HG03095 (cell line): Measurements from ENCODE around the gene MYBPC3.
"Not testable (repeated sequence)": the region's sequence is repeated elsewhere in the genome, so short reads cannot be mapped to it uniquely, and the experiment has no call there.

ENCODE experiments used
- ATAC-seq: cut with Tn5 transposase; IDR thresholded peaks from one replicate; pipeline ENCODE4 v1.9.1; 2021; ENCODE audit warnings: moderate library complexity; ENCODE audit not compliant: unreplicated experiment

MYBPC3 gene

DNA sequence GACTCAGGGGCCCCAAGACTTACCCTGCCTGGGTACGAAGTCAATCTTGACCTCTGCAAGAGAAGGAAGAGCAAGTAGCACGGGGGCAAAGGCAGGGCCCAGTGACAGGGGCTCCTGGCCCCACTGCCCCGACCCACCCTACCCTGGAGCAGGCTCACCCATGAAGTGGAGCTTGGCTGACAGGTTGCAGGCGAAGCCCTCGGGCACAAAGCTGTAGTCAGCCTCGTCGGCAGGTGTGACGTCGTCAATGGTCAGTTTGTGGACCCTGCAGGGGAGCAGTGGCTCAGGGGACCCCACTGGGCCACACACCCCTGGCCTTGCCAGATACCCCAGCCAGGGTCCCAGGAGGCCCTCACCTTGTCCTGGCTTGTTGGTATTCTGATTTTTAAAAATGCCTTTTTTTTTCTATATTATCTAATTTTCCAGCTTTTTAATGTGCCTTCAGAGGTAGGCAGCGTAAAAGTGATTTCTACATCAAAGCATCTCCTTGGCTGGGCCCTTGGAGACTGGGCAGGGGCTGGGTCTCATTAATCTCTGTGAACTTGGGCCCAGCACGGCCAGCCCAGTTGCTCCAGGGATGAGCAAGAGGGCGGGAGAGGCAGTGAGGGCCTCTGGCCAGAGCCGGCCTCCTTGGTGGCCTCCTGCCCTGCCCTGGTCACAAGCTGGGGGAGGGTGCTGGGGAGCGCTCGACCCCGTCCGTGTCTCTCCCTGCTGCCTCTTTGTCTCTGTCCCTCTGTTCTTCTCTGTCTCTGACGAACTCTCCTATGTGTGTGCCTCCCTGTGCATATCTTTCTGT is 11.3 kb downstream of the MYBPC3 start:
- ATAC-seq: no peak

DNA sequence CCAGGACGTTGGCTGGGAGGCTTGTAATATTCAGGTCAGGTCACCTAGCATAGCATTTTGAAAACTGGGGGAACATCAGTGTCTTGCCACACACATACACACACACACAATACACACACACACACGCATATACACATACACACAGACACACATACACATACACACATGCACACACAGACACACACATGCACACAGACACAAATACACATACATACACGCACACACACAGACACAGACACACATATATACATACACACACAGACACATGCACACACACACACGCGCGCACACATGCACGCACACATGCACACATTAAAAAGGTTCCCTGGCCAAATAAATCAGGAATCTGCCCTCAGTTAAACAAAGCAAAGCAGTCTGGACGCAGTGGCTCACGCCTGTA is 12.5 kb downstream of the MYBPC3 start:
- ATAC-seq: no peak

DNA sequence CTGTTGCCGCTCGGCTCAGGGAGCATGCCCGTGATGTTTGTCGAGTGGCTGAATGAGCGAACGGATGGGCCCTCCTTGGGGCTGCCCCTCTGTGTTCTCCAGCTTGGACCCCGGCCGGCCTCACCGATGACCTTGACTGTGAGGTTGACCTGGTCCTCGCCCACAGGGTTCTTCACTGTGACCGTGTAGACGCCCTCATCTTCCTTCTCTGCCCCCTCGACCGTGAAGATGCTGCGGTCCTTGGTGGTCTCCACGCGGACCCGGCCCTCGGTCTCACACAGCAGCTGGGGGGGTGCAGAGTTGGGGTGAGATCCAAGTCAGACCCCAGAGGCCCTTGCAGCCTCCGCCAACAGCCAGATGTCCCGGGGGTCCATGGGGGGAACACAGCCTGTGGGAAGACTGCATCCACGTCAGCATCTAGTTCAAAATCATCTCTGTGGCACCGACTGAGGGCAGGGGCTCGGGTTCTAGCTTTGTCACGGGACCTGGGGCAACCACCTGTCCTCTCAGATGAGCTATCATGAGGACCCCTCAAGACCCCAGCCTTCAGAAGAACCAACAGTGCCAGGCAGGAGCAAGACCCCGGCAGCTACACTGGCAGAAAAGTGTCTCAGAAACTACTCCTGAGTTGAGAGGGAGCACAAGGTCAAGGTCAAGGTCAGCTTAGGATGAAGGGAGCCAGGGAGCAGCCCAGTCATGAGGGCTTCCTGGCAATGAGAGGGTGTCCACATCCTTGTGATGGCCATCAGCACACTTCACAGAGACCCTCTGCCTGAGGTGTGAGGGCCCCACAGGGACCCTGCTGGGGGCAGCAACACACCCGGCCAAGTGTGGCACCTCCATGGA is 13.9 kb downstream of the MYBPC3 start:
- ATAC-seq: no peak

DNA sequence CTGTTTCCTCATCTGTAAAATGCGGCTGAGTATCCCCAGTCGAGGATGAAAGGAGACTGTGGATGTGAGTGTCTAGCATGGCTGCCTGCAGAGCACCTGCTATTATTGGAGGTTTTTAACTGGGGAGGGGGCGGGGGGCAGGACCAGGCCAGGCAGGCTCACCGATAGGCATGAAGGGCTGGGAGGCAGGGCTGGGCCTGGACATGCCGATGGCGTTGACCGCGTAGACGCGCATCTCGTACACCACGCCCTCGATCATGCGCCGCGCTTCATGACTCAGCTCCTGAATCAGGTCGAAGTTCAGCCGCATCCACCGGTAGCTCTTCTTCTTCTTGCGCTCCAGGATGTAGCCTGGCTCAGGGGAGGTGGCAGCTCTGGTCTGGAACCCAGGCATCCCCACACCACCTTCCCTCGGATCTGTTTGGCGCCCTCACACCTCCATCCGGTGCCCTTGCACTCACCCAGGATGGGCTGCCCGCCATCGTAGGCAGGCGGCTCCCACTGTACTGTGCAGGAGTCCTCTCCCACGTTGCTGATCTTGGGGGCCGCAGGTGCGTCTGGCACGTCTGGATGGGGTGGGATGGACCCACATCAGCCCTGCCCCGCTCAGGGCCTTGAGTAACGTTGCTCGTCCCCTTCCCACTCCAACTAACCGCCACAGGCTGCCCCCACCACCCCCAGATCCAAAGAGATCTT is 15.1 kb downstream of the MYBPC3 start:
- no peak for ATAC-seq

DNA sequence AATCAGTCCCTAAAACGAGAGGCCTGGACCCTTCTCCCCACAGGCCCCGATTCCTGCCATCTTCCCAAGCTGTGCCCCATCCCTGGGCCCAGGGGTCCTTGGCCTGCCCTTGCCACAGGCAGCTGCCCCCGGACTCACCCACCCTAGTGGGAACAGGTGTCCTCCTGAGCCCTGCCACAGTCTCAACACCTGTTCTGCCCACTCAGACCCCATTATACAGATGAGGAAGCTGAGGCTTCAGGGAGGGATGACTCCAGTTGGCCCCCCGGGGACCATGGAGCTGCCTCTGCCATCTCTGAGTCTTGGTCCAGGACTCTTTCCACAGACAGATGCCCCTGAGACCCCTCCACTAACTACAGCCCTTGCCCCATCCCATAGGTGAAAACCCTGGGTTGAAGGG is 15.9 kb downstream of the MYBPC3 start:
- ATAC-seq: no peak

DNA sequence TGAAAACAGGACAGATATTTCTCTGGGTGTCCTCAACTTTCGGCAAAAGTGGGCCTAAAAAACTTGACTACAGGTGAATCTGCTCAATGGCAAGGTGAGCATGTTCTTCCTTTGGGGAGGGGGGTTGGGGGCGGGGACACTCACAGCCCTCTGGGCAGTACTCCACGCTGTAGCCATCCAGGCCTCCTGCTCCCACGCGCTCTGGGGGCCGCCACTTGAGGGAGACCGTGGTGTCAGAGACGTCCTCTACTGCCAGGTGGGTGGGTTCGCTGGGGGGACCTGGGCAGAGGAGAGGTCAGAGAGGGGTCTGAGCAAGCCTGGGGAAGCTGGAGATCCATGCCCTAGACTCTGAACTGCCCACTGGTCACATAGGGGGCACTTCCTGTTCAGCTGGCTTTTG is 16.8 kb downstream of the MYBPC3 start:
- no peak for ATAC-seq

DNA sequence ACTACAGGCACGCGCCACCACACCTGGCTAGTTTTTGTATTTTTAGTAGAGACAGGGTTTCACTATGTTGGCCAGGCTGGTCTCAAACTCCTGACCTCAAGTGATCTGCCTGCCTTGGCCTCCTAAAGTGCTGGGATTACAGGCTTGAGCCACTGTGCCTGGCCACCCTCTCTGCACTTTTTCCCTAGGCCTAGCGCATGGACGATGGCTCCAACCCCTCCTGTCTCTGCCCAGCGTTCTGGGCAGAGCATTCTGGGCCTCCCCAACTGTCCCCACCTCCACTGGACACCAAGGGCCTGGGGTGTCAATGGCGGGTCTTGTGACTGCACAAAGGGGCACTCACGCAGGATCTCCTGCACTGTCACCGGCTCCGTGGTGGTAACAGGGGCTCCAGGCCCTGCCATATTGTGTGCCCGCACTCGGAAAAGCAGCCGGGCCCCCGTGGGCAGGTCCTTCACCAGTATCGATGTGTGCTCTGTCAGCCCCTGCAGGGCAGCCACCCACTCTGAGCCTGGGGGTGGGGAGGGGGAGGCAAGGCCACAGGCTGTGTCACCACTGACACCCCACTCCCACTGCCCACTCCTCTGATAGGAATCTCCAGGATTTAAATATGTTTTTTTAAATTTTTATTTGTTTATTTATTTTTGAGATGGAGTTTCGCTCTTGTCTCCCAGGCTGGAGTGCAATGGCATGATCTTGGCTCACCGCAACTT is 17.6 kb downstream of the MYBPC3 start:
- ATAC-seq: not testable (repeated sequence)

DNA sequence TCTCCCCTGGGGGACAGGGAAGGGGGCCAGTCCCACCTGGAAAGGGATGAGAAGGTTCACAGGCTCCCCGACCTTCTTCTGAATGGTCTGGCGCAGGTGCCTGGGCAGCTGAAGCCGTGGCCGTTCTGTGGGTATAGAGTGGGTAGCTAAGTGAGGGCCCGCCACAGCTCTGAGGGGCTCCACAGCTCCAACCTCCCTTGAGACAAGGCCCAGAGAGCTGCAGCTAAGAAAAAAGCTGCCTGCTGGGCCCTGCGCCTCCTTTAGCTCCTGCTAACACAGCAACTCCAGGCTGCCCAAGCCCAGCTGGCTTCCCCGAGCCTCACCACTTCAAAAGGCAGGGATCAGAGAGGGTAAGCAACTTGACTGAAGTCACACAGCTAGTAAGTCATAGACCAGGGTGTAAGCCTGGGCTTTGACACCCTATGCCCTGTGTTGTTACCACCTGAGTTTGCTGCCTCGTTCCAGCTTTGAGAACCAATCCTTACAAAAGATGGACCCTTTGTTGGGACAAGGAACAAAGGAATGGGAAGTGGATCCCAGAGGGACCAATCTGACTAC is 18.5 kb downstream of the MYBPC3 start:
- ATAC-seq: no peak

DNA sequence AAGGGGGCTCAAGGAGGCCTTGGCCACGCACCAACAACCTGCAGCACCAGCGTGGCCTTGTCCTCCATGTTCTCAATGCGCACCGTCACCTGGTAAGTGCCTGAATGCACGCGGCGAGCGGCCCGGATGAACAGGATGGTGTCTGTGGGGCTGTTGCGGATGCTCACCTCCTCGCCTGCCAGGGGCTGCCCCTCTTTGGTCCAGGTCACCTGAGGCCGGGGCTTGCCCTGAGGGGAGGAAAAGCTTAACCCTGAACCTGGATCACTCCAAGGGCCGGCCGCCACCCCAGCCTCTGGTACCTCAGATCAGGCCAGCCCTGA is 19.0 kb downstream of the MYBPC3 start:
- ATAC-seq: no peak

DNA sequence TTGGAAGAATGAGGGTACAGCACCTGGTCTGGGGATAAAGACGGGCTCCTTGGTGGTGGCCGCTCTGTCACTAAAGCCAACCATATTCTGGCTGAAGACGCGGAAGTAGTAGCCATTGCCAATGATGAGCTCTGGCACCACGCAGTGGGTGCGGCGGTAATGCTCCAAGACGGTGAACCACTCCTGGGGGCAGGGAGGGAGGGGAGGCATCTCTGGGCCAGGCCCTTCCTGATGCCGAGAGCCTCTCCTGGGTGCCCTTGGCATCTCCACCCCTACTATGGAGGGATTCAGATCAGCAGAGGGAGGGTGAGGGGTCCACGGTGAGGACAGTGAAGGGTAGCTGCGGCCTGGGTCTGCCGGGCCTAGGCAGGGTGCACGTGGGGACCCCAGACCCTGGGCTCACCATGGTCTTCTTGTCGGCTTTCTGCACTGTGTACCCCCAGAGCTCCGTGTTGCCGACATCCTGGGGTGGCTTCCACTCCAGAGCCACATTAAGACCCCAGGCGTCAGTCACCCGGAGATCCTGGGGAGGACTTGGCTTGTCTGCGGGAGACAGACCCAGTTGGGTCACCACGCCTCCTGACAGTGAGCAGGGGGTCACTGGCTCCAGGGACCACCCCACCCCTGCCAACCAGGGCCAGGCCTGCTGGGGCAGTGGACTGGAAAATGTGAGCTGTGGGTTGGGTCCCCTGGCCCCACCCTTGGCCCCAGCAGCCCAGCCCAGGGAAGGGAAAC is 19.5 kb downstream of the MYBPC3 start:
- ATAC-seq: no peak

DNA sequence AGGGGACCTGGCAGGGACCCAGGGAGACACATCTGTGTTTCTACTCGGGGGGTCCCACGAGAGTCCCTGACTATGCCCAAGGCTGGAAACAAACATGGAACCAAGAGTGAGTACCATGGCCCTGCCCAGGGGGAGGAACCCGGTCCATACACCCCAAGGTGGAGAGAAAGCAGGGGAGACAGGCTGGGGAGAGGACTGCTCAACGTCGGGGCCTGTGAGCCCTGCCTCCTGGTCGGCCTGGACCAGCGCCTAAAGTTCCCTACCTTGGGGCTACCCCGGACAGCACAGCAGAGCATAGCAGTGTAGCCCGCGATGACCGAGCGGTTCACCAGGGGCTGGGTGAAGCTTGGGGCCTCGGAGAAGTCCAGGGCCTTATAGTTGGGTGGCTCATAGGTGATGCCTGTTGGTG is 20.2 kb downstream of the MYBPC3 start:
- no peak for ATAC-seq

DNA sequence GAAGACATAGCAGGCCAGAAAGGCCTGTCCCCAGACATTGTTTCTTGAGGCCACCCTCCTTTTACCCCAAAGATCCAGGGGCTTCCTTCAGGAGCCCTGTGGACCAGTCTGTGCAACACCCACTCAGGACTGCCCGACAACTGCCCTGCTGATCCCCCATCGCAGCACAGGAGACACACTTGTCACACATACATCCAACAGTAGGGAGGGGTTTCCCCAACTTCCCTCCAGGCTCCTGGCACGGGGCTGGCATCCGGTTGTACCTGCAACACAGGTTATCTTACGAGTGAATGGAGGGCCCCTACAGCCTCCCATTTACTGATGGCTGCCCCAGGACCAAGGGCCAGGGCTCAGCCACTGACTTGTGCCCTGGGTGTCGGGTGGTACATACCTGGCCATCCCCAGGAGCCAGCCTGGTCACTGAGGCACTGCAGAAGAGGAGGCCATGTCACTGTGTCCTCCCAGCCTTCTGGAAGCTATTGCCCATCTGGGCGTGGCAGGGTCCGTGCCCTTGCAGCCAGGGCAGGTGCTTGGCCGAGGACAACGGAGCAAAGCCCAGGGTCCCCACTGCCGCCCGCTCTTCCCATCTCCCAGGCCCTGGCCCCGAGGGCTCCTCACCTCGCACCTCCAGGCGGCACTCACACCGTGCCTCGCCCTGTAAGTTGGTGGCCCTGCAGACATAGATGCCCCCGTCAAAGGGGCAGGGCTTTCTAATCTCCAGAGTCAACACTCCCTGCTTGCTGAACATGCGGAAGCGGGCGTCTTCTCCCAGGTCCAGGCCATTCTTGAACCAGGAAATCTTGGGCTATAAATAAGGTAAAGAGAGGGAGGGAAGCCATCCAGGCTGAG is 20.8 kb downstream of the MYBPC3 start:
- no peak for ATAC-seq

DNA sequence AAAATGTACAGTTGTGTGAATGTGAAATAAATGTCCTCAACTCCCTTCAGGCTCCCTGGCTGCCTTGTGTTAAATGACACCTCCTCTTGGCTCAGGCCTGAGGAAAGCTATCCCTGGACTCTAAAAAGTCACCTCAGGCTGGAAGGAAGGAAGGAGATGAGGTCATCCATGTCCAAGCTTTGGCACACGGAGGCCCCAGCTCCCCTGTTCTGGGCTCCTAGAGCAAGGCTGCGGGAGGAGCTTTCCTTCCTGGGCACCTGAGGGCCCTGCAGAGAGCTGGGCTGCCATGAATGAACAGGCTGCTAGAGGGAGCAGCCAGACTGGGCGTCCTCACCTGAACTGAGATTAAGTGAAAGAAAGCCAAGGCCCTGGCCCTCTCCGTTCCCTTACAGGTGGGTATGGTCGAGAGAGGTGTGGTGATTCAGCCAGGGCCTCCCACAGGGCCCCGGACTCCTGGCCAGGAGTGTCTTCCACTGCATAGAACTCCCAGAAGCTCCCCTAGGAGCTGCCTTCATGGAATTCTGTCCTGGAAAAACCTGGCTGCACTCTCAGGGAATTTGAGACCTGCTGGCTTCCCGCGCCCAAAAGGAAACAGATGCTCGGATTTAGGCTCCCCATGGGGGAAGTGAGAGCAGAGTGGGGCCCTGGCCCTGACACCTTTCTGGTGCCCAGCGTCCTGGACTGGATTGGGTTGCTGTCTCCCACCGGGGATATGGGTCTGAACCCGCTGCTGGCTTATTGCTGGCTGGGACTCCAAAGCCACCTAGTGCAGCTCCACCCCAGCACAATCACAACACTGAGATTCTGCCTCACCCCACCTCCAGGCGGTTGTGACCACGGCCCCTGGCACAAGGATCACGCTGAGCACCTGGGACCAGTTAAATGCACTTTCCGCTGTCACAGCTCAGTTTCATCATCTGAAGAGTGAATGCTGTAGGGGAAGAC is 22.2 kb downstream of the MYBPC3 start:
- ATAC-seq: no peak

DNA sequence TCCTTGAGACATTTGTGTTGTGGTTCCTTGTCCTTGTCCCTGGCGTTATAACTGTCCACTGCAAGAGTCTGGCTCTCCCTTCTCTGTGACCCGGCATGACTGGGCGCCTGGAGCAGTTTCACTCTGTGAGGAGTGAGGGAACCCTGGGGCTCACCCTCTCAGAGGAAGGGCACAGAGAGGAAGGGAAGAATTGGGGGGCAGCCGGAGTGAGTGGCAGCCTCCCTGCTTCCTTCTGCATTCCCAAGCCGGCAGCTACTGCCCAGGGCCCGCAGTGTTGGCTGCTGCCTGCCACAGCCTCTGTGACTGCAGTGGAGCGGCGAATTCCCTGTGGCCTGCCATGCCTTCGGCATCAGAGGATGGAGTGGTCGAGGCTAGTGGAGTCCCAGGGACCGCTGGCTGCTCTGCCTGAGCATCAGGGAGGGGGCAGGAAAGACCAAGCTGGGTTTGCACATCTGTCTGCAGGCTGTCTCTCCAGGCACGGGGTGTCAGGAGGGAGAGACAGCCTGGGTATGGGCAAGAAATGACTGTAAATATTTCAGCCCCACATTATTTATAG is 23.0 kb downstream of the MYBPC3 start:
- ATAC-seq: no peak

DNA sequence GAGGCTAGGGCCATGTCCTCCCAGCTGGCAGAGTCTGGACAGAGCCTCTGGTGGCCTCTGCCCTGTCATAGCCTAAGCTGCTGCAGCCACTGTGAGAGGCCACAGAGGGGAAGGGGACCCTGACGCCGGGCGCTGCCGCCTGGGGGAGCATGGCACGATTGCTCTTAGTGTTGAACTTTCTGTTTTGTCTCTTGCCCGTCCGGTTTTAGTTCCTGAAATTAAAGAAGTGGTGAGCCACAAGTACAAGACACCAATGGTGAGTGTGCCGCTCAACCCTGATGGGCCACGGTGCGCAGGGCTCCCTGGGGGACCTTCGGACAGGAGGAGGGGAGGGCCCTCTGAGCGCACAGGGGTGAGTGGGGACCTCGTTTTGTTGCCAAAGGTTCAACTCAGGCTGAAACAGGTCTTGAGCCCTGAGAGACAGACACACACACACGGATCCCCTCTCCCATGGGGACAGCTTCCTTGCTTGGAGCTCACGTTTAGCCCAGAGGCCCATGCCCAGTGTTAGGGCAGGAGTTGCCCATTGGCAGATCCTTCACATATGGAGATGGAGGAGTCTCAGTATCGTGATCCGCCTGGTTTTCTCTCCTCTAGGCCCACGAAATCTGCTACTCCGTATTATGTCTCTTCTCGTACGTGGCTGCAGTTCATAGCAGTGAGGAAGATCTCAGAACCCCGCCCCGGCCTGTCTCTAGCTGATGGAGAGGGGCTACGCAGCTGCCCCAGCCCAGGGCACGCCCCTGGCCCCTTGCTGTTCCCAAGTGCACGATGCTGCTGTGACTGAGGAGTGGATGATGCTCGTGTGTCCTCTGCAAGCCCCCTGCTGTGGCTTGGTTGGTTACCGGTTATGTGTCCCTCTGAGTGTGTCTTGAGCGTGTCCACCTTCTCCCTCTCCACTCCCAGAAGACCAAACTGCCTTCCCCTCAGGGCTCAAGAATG is 23.8 kb downstream of the MYBPC3 start:
- no peak for ATAC-seq

DNA sequence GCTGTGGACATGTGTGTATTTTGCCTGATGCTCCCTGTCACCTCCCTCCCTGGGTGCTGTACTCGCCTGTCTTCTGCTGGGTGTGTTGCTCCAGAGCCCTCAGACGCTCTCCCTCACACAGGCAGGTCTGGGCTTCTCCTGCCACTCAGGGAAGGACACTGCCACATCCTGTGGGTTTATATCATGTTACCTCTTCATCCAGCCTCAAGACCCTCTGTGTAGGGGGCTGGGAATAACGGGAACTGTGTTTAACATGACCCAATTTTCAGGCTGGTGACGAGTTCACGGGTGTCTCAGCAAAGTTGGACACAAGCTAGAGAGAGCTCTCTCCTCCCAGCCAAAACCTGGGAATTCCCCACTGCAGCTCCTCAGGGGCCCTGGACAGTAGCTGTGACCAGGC is 24.6 kb downstream of the MYBPC3 start:
- no peak for ATAC-seq

DNA sequence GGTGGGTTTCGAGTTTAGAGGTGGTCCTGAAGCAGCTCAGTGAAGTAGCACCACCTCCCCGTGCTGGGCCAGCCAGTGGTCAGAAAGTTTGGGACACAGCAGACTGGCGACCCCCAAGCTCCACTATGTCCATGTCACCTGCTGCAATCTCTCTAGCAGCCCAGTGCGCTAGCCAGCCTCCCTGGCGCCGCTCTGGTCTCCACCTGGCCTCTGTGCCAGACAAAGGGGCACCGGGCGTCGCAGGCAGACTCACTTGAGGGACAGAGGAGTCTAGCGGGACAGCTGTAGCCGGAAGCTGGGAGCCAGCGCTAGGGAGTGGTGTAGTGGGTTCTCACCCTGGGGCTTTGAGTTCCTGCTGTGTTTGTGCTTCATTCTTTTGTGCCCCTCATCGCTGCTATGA is 25.5 kb downstream of the MYBPC3 start:
- no peak for ATAC-seq
